ENCODE measurements around the gene CNTN4. TPM values are rescaled to one million over a fixed set of nuclear protein-coding genes. Genes with fewer than 3 reads are reported as not detected.

Gene CNTN4
- total RNA-seq, 1 donor from 2014 or later: 16.5 TPM

- DNase-seq (ENCODE audit: low read depth): no peak
- no peaks in the 10 kb centered on the region for H3K36me3 ChIP-seq (ENCODE audit: control insufficient read depth, insufficient read depth, low read length)
- H3K4me3 ChIP-seq (ENCODE audit: low read depth, low read length): no peak overlapping the region
- no peak for TF ChIP-seq CTCF (IDR thresholded peaks at IDR 0.05; ENCODE audit: insufficient read depth, low read length, poor library complexity, severe bottlenecking)
- no peaks in the 10 kb centered on the region for H3K27me3 ChIP-seq (ENCODE audit: control insufficient read depth, insufficient read depth, low read length)
Measured at GRCh38 chr3:3081381-3082233, 982.9 kb downstream of the CNTN4 start.

GRCh38 chr3:3082234-3082924 lies 983.7 kb downstream of the CNTN4 start:
- no peak for DNase-seq (ENCODE audit: low read depth)
- TF ChIP-seq CTCF (IDR thresholded peaks at IDR 0.05; ENCODE audit: insufficient read depth, low read length, poor library complexity, severe bottlenecking): no peak
- no peaks in the 10 kb centered on the region for H3K27me3 ChIP-seq (ENCODE audit: control insufficient read depth, insufficient read depth, low read length)
- no peaks in the 10 kb centered on the region for H3K36me3 ChIP-seq (ENCODE audit: control insufficient read depth, insufficient read depth, low read length)
- H3K4me3 ChIP-seq (ENCODE audit: low read depth, low read length): no peak overlapping the region

GRCh38 chr3:3084890-3085289 lies 986.2 kb downstream of the CNTN4 start:
- Histone ChIP-seq H3K27me3 (ENCODE audit: control insufficient read depth, insufficient read depth, low read length) (no peaks in the 10 kb centered on the region), H3K4me3 (ENCODE audit: low read depth, low read length) (no peak overlapping the region), H3K36me3 (ENCODE audit: control insufficient read depth, insufficient read depth, low read length) (no peaks in the 10 kb centered on the region)
- no peak for TF ChIP-seq CTCF (IDR thresholded peaks at IDR 0.05; ENCODE audit: insufficient read depth, low read length, poor library complexity, severe bottlenecking)
- DNase-seq (ENCODE audit: low read depth): no peak

- no peak for DNase-seq (ENCODE audit: low read depth)
- Histone ChIP-seq H3K4me3 (ENCODE audit: low read depth, low read length) (no peak overlapping the region), H3K27me3 (ENCODE audit: control insufficient read depth, insufficient read depth, low read length) (no peaks in the 10 kb centered on the region), H3K36me3 (ENCODE audit: control insufficient read depth, insufficient read depth, low read length) (no peaks in the 10 kb centered on the region)
- TF ChIP-seq CTCF (IDR thresholded peaks at IDR 0.05; ENCODE audit: insufficient read depth, low read length, poor library complexity, severe bottlenecking): no peak
Measured at GRCh38 chr3:3085782-3086181, 987.1 kb downstream of the CNTN4 start.

GRCh38 chr3:3086239-3086638 lies 987.6 kb downstream of the CNTN4 start:
- H3K27me3 ChIP-seq (ENCODE audit: control insufficient read depth, insufficient read depth, low read length): no peaks in the 10 kb centered on the region
- H3K36me3 ChIP-seq (ENCODE audit: control insufficient read depth, insufficient read depth, low read length): no peaks in the 10 kb centered on the region
- H3K4me3 ChIP-seq (ENCODE audit: low read depth, low read length): no peak overlapping the region
- no peak for DNase-seq (ENCODE audit: low read depth)
- TF ChIP-seq CTCF (IDR thresholded peaks at IDR 0.05; ENCODE audit: insufficient read depth, low read length, poor library complexity, severe bottlenecking): no peak

All from kidney epithelial cell (primary cell).